GM12892 (cell line): Measurements from ENCODE around the gene FOXS1.

ENCODE experiments used
- DNase-seq: peaks from one replicate; pipeline ENCODE4 v3.0.0; 2011; ENCODE audit not compliant: insufficient read length
- FAIRE-seq: peaks from 2 replicates; lab custom pipeline; 2011; peaks lifted over from hg19 to GRCh38; lab: Jason Lieb, UNC
- POLR2A ChIP-seq: IDR thresholded peaks from 2 replicates; pipeline ENCODE4 v1.6.1; 2011; ENCODE audit warnings: low read depth, low read length, control low read depth
- POLR2AphosphoS5 ChIP-seq: IDR thresholded peaks from 2 replicates; pipeline ENCODE4 v1.6.1; 2011; ENCODE audit warnings: low read depth, low read length, control low read depth
- TAF1 ChIP-seq: IDR thresholded peaks from 2 replicates; pipeline ENCODE4 v1.6.1; 2011; ENCODE audit warnings: low read depth, mild to moderate bottlenecking, control low read depth, low read length, borderline replicate concordance

FOXS1 gene

GRCh38 chr20:31797364-31797763, 48.0 kb downstream of the FOXS1 start:
- TF ChIP-seq POLR2AphosphoS5 (no peak), TAF1 (no peak), POLR2A (no peak)
- FAIRE-seq (no peak), DNase-seq (no peak)
